SK-N-SH (cell line): Measurements from ENCODE around the gene APBA2. TPM values are rescaled to one million over a fixed set of nuclear protein-coding genes. Genes with fewer than 3 reads are reported as not detected.

Source experiments
- CTCF ChIA-PET: fragments of 300-600, 350-600 bp; formaldehyde crosslinking; extraction: SDS; loops from one replicate; lab custom pipeline; 2021; lab: Yijun Ruan, JAX
- POLR2A ChIA-PET: fragments of 350-600 bp; sonication (Branson Sonifier 250); formaldehyde crosslinking; extraction: SDS; loops from one replicate; lab custom pipeline; 2020; ENCODE audit warnings: antibody characterized with exemption, inconsistent platforms; lab: Yijun Ruan, JAX
- DNase-seq: peaks from one replicate; pipeline ENCODE4 v3.0.0; 2012
- H2AFZ ChIP-seq: fragments of 200-600 bp; sonication (generic); 2 replicates; pipeline ENCODE4 v1.8.1; 2016; ENCODE audit warnings: antibody characterized with exemption, mild to moderate bottlenecking, low read depth
- H3F3A ChIP-seq: fragments of 200-600 bp; sonication (generic); replicated peaks from 2 replicates; pipeline ENCODE3; 2016; ENCODE audit warnings: antibody characterized with exemption, mild to moderate bottlenecking; ENCODE audit not compliant: insufficient read depth
- H3K27ac ChIP-seq, 2 experiments: fragments of 200-500 bp in 1 of 2; fragments of 200-600 bp in 1 of 2; sonication (Bioruptor generic) in 1 of 2; sonication (generic), shearing (Covaris generic) in 1 of 2; 2 replicates each; pipeline versions ENCODE4 v1.5.1 to v1.6.1; 2014 to 2016; ENCODE audit warnings: low read depth in 2 of 2, inconsistent platforms in 1 of 2, low read length in 1 of 2, mild to moderate bottlenecking in 1 of 2, mixed read lengths in 1 of 2
- H3K27me3 ChIP-seq: fragments of 200-600 bp; sonication (generic), shearing (Covaris generic); 2 replicates; pipeline ENCODE4 v1.6.1; 2016; ENCODE audit warnings: mixed run types; ENCODE audit not compliant: insufficient read depth
- H3K36me3 ChIP-seq, 2 experiments: fragments of 200-500 bp in 1 of 2; fragments of 200-600 bp in 1 of 2; sonication (Bioruptor generic) in 1 of 2; sonication (generic) in 1 of 2; replicated peaks in 1 of 2; 2 replicates each; pipeline versions ENCODE3 to v1.5.1; 2014 to 2016; ENCODE audit warnings: low read length in 1 of 2, mild to moderate bottlenecking in 1 of 2; ENCODE audit not compliant: insufficient read depth in 2 of 2, control insufficient read depth in 1 of 2
- H3K4me1 ChIP-seq, 2 experiments: fragments of 200-500 bp in 1 of 2; fragments of 200-600 bp in 1 of 2; sonication (Bioruptor generic) in 1 of 2; sonication (generic), shearing (Covaris generic) in 1 of 2; 2 replicates each; pipeline versions ENCODE4 v1.5.1 to v1.6.1; 2014 to 2016; ENCODE audit warnings: low read depth in 1 of 2, low read length in 1 of 2, mixed run types in 1 of 2; ENCODE audit not compliant: insufficient read depth in 2 of 2, control insufficient read depth in 1 of 2
- H3K4me2 ChIP-seq: fragments of 200-600 bp; sonication (generic), shearing (Covaris generic); 2 replicates; pipeline ENCODE4 v1.6.1; 2017; ENCODE audit warnings: mixed run types
- H3K4me3 ChIP-seq, 2 experiments: fragments of 200-500 bp in 1 of 2; fragments of 200-600 bp in 1 of 2; sonication (Bioruptor generic) in 1 of 2; sonication (generic), shearing (Covaris generic) in 1 of 2; 2 replicates each; pipeline versions ENCODE4 v1.5.1 to v1.8.1; 2014 to 2016; ENCODE audit warnings: low read depth in 2 of 2, inconsistent platforms in 1 of 2, low read length in 1 of 2, mild to moderate bottlenecking in 1 of 2, mixed read lengths in 1 of 2, moderate library complexity in 1 of 2
- H3K79me2 ChIP-seq: fragments of 200-600 bp; sonication (generic); 2 replicates; pipeline ENCODE4 v1.8.1; 2017; ENCODE audit warnings: mild to moderate bottlenecking; ENCODE audit not compliant: insufficient read depth
- H3K9ac ChIP-seq: fragments of 200-600 bp; sonication (generic); 2 replicates; pipeline ENCODE4 v1.6.1; 2017; ENCODE audit warnings: mixed run types
- H3K9me2 ChIP-seq: fragments of 200-600 bp; sonication (generic); 2 replicates; pipeline ENCODE4 v1.6.1; 2017; ENCODE audit warnings: mixed run types
- H3K9me3 ChIP-seq: fragments of 200-600 bp; sonication (generic); 2 replicates; pipeline ENCODE4 v1.6.1; 2017; ENCODE audit warnings: mixed run types, mild to moderate bottlenecking, moderate library complexity
- H4K20me1 ChIP-seq: fragments of 200-600 bp; sonication (generic); 2 replicates; pipeline ENCODE4 v1.6.1; 2017; ENCODE audit warnings: mild to moderate bottlenecking, mixed run types; ENCODE audit not compliant: insufficient read depth
- ELF1 ChIP-seq: IDR thresholded peaks from 2 replicates; pipeline ENCODE4 v1.4.0; 2012
- FOSL2 ChIP-seq: IDR thresholded peaks from 2 replicates; pipeline ENCODE4 v1.4.0; 2012; ENCODE audit warnings: low read depth, mild to moderate bottlenecking, moderate library complexity, borderline replicate concordance
- FOXJ3 ChIP-seq: sonication (generic); formaldehyde crosslinking; IDR thresholded peaks from 2 replicates; pipeline ENCODE4 v1.5.1; 2020; ENCODE audit warnings: mild to moderate bottlenecking, missing genetic modification reagents
- FOXM1 ChIP-seq: IDR thresholded peaks from 2 replicates; pipeline ENCODE4 v1.4.0; 2012; ENCODE audit warnings: low read depth, mild to moderate bottlenecking
- GABPA ChIP-seq: IDR thresholded peaks from 2 replicates; pipeline ENCODE4 v1.4.0; 2012; ENCODE audit warnings: low read depth, mild to moderate bottlenecking
- GATA2 ChIP-seq: sonication (generic); formaldehyde crosslinking; IDR thresholded peaks from 2 replicates; pipeline ENCODE4 v1.5.0; 2020; ENCODE audit warnings: mild to moderate bottlenecking, missing genetic modification reagents
- MXI1 ChIP-seq: IDR thresholded peaks from 2 replicates; pipeline ENCODE4 v1.6.1; 2012; ENCODE audit warnings: mild to moderate bottlenecking, low read depth, low read length, improper control_type of control experiment
- NRF1 ChIP-seq: IDR thresholded peaks from 2 replicates; pipeline ENCODE4 v1.6.1; 2012; ENCODE audit warnings: low read depth, mild to moderate bottlenecking, low read length
- POLR2AphosphoS5 ChIP-seq: IDR thresholded peaks from 2 replicates; pipeline ENCODE4 v1.6.1; 2012; ENCODE audit warnings: low read depth, low read length
- RXRA ChIP-seq: IDR thresholded peaks from 2 replicates; pipeline ENCODE4 v1.4.0; 2012; ENCODE audit warnings: low read depth, mild to moderate bottlenecking, borderline replicate concordance
- SIN3A ChIP-seq: IDR thresholded peaks from 2 replicates; pipeline ENCODE4 v1.6.1; 2012; ENCODE audit warnings: low read depth, mild to moderate bottlenecking, low read length, moderate library complexity, borderline replicate concordance
- TEAD4 ChIP-seq: IDR thresholded peaks from 2 replicates; pipeline ENCODE4 v1.4.0; 2012; ENCODE audit warnings: mild to moderate bottlenecking, borderline replicate concordance; ENCODE audit not compliant: insufficient read depth
- YY1 ChIP-seq: IDR thresholded peaks from 2 replicates; pipeline ENCODE4 v1.4.0; 2012; ENCODE audit warnings: low read depth, mild to moderate bottlenecking
- WGBS: methylation state at CpG from one replicate; pipeline ENCODE4 v1.1.6; 2017; ENCODE audit warnings: low lambda C conversion rate; 5-methylcytosine and 5-hydroxymethylcytosine counted together
- polyA plus RNA-seq, 3 experiments: library from polyadenylated mRNA; depleted of rRNA; stranded (reverse); fragments of >200 nt; gene quantifications; 2 replicates each; pipeline ENCODE4 v1.2.3, GENCODE V29; 2012
- TF ChIP-seq, protein P1 (sequence below): fragments of 200-600 bp; sonication (generic); IDR thresholded peaks from 2 replicates; pipeline ENCODE4 v1.6.1; 2017; ENCODE audit warnings: antibody characterized with exemption, mild to moderate bottlenecking, moderate library complexity
- TF ChIP-seq, protein P2 (sequence below): IDR thresholded peaks from 2 replicates; pipeline ENCODE4; 2012
- TF ChIP-seq, protein P3 (sequence below): IDR thresholded peaks from 2 replicates; pipeline ENCODE4 v1.4.0; 2012; ENCODE audit warnings: low read depth, borderline replicate concordance
- TF ChIP-seq, protein P4 (sequence below): IDR thresholded peaks from 2 replicates; pipeline ENCODE4 v1.6.1; 2012; ENCODE audit warnings: mild to moderate bottlenecking, low read depth, low read length, moderate library complexity

APBA2 gene
- polyA plus RNA-seq, 1 of the 3 experiments (the other 2 are of a cell fraction): 12.7 TPM

DNA sequence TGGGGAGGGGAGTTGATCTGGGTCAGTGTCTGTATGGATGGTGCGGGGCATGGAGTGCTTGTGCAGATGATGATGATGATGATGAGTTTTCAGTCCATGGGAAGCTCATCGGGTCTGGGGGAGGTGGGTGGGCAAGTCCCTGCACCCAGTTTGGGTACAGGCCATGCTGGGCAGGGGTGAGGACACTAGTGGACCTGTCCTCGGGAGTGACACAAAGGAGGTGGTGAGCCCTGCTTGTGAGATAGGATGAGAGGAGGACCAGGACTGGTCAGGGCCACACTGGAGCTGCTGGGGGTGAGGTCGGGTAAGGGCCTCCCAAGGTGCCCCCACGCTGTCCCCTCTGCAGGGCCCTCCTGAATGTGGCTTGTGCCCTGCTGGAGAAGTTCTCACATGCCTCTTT lies 177.9 kb downstream of the APBA2 start:
- H3K27ac ChIP-seq: no peak overlapping the region
- TF ChIP-seq ELF1 (no peak), MXI1 (no peak), POLR2AphosphoS5 (no peak), FOXM1 (no peak), FOXJ3 (CRISPR knock-in tag) (no peak), GATA2 (no peak), SIN3A (no peak), NRF1 (no peak), YY1 (no peak), RXRA (no peak), FOSL2 (no peak), TEAD4 (no peak), GABPA (no peak)
- TF ChIP-seq, protein P1, sequence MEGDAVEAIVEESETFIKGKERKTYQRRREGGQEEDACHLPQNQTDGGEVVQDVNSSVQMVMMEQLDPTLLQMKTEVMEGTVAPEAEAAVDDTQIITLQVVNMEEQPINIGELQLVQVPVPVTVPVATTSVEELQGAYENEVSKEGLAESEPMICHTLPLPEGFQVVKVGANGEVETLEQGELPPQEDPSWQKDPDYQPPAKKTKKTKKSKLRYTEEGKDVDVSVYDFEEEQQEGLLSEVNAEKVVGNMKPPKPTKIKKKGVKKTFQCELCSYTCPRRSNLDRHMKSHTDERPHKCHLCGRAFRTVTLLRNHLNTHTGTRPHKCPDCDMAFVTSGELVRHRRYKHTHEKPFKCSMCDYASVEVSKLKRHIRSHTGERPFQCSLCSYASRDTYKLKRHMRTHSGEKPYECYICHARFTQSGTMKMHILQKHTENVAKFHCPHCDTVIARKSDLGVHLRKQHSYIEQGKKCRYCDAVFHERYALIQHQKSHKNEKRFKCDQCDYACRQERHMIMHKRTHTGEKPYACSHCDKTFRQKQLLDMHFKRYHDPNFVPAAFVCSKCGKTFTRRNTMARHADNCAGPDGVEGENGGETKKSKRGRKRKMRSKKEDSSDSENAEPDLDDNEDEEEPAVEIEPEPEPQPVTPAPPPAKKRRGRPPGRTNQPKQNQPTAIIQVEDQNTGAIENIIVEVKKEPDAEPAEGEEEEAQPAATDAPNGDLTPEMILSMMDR: no peak
- TF ChIP-seq, protein P2, sequence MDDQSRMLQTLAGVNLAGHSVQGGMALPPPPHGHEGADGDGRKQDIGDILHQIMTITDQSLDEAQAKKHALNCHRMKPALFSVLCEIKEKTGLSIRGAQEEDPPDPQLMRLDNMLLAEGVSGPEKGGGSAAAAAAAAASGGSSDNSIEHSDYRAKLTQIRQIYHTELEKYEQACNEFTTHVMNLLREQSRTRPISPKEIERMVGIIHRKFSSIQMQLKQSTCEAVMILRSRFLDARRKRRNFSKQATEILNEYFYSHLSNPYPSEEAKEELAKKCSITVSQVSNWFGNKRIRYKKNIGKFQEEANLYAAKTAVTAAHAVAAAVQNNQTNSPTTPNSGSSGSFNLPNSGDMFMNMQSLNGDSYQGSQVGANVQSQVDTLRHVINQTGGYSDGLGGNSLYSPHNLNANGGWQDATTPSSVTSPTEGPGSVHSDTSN: no peak
- TF ChIP-seq, protein P3, sequence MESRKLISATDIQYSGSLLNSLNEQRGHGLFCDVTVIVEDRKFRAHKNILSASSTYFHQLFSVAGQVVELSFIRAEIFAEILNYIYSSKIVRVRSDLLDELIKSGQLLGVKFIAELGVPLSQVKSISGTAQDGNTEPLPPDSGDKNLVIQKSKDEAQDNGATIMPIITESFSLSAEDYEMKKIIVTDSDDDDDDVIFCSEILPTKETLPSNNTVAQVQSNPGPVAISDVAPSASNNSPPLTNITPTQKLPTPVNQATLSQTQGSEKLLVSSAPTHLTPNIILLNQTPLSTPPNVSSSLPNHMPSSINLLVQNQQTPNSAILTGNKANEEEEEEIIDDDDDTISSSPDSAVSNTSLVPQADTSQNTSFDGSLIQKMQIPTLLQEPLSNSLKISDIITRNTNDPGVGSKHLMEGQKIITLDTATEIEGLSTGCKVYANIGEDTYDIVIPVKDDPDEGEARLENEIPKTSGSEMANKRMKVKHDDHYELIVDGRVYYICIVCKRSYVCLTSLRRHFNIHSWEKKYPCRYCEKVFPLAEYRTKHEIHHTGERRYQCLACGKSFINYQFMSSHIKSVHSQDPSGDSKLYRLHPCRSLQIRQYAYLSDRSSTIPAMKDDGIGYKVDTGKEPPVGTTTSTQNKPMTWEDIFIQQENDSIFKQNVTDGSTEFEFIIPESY: no peak
- TF ChIP-seq, protein P4, sequence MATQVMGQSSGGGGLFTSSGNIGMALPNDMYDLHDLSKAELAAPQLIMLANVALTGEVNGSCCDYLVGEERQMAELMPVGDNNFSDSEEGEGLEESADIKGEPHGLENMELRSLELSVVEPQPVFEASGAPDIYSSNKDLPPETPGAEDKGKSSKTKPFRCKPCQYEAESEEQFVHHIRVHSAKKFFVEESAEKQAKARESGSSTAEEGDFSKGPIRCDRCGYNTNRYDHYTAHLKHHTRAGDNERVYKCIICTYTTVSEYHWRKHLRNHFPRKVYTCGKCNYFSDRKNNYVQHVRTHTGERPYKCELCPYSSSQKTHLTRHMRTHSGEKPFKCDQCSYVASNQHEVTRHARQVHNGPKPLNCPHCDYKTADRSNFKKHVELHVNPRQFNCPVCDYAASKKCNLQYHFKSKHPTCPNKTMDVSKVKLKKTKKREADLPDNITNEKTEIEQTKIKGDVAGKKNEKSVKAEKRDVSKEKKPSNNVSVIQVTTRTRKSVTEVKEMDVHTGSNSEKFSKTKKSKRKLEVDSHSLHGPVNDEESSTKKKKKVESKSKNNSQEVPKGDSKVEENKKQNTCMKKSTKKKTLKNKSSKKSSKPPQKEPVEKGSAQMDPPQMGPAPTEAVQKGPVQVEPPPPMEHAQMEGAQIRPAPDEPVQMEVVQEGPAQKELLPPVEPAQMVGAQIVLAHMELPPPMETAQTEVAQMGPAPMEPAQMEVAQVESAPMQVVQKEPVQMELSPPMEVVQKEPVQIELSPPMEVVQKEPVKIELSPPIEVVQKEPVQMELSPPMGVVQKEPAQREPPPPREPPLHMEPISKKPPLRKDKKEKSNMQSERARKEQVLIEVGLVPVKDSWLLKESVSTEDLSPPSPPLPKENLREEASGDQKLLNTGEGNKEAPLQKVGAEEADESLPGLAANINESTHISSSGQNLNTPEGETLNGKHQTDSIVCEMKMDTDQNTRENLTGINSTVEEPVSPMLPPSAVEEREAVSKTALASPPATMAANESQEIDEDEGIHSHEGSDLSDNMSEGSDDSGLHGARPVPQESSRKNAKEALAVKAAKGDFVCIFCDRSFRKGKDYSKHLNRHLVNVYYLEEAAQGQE: no peak
- no peaks in the 10 kb centered on the region for H3K79me2 ChIP-seq
- H3K9me3 ChIP-seq: no peaks in the 10 kb centered on the region
- ChIA-PET POLR2A (no interaction called here), CTCF (no interaction called here)
- no peak for DNase-seq
- no peaks in the 10 kb centered on the region for H3K36me3 ChIP-seq
- WGBS: 83% methylated on average over 4 of the region's 5 CpGs
- no peak overlapping the region for H3K4me3 ChIP-seq
- no peaks in the 10 kb centered on the region for H3K27me3 ChIP-seq
- no peaks in the 10 kb centered on the region for H4K20me1 ChIP-seq
- H3F3A ChIP-seq: no peaks in the 10 kb centered on the region
- no peak overlapping the region for H3K4me2 ChIP-seq
- no peak overlapping the region for H2AFZ ChIP-seq
- H3K9me2 ChIP-seq: no peaks in the 10 kb centered on the region
- no peak overlapping the region for H3K9ac ChIP-seq
- peaks cover 0 to 10% of the 10 kb centered on the region in 2 experiments; a peak in 1 of 4 replicates for H3K4me1 ChIP-seq
